Measurements from ENCODE around the gene ENTPD7. TPM values are rescaled to one million over a fixed set of nuclear protein-coding genes. Genes with fewer than 3 reads are reported as not detected.

ENTPD7 gene
- total RNA-seq, 1 experiment from 2014 or later: 14.5 TPM

DNA sequence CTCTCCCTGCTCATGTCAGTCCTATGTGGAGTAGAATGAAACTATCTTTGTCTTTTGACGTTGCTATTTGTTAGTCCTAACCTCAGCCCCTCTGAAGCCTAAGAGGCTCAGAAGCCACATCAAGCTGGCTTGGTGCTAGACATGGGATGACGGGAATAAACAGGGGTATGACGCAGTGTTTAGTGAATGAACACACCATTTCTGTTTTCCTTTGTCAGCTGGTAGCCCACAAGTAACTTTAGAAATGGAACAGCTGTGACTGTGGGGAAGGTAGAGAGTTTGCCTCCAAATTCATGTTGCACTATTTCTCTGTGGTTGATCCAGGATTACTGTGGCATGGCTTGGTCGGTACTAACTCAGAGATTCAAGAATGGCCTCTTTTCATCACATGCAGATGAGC lies 41.3 kb downstream of the ENTPD7 start:
- no peak overlapping the region for H3K56ac ChIP-seq (ENCODE audit: insufficient read length, low read depth, low read length)
- H4K8ac ChIP-seq (replicated peaks; ENCODE audit: insufficient read length, low read depth, low read length): no peak overlapping the region
- H3K27me3 ChIP-seq (ENCODE audit: insufficient read depth, low read length): no peaks in the 10 kb centered on the region
- H3T11ph ChIP-seq (ENCODE audit: low read length): no peak overlapping the region
- H4K5ac ChIP-seq (ENCODE audit: insufficient read length, low read depth, low read length): no peak overlapping the region
- no peaks in the 10 kb centered on the region for H3K4me1 Mint-ChIP-seq
- H3K4me3 Mint-ChIP-seq: no peak overlapping the region
- no peak overlapping the region for H2BK15ac ChIP-seq (ENCODE audit: low read depth, low read length)
- H3K27ac Mint-ChIP-seq: no peak overlapping the region
- no peak overlapping the region for H3K4ac ChIP-seq (ENCODE audit: low read depth, low read length)
- no peak for DNase-seq
- H3K4me2 ChIP-seq (ENCODE audit: insufficient read depth, insufficient read length, low read length): no peak overlapping the region
- H2BK120ac ChIP-seq (ENCODE audit: low read depth, low read length, poor library complexity, severe bottlenecking): no peak overlapping the region
- no peak overlapping the region for H3K18ac ChIP-seq (ENCODE audit: insufficient read length, low read depth, low read length)
- H2BK12ac ChIP-seq (ENCODE audit: insufficient read length, low read depth, low read length): no peak overlapping the region
- no peak overlapping the region for H3K23ac ChIP-seq (ENCODE audit: insufficient read length, low read depth, low read length)
- H3K9ac ChIP-seq (ENCODE audit: extremely low read depth, insufficient read length, low read length): no peak overlapping the region
- H2BK5ac ChIP-seq (ENCODE audit: insufficient read length, low read length): no peak overlapping the region
- no peaks in the 10 kb centered on the region for H3K9me3 ChIP-seq (ENCODE audit: control insufficient read depth, low read depth, low read length)
- peaks cover 12 to 60% (median 50%) of the 10 kb centered on the region in 3 experiments; a peak in 6 of 7 replicates for H3K36me3 Mint-ChIP-seq (ENCODE audit: insufficient read depth in 1 of 3, low read depth in 3 of 3)
- no peaks in the 10 kb centered on the region for H3K4me1 ChIP-seq (ENCODE audit: insufficient read depth, low read length)
- H3K9me3 Mint-ChIP-seq: no peaks in the 10 kb centered on the region
- H2AFZ ChIP-seq (ENCODE audit: low read length): no peak overlapping the region
- TF ChIP-seq CTCF (conservative IDR thresholded peaks at IDR 0.05): no peak
- H3K79me2 ChIP-seq (ENCODE audit: insufficient read depth, low read length): no peaks in the 10 kb centered on the region
- H3K79me1 ChIP-seq (ENCODE audit: insufficient read depth, low read depth, low read length, poor library complexity, severe bottlenecking): no peaks in the 10 kb centered on the region
- no peak overlapping the region for H2AK5ac ChIP-seq (ENCODE audit: insufficient read length, low read length)
- no peak overlapping the region for H3K14ac ChIP-seq (ENCODE audit: insufficient read depth, low read length)
- H2BK20ac ChIP-seq (ENCODE audit: low read depth, low read length, poor library complexity, severe bottlenecking): no peak overlapping the region
- no peaks in the 10 kb centered on the region for H3K23me2 ChIP-seq (ENCODE audit: insufficient read length, low read depth, low read length, poor library complexity, severe bottlenecking)
- no CpG with 5 or more reads among the region's 4 CpGs for WGBS (ENCODE audit: extremely low coverage, insufficient read length, low lambda C conversion rate)
- no peaks in the 10 kb centered on the region for H4K20me1 ChIP-seq (ENCODE audit: control insufficient read depth, insufficient read depth, insufficient read length)
- no peak overlapping the region for H3K27ac ChIP-seq (ENCODE audit: insufficient read length, low read depth, low read length)
- no peak overlapping the region for H4K91ac ChIP-seq (ENCODE audit: insufficient read length, low read depth, low read length)
- H3K27me3 Mint-ChIP-seq (ENCODE audit: low read depth): no peaks in the 10 kb centered on the region
